ENCODE data around the gene MTRF1. TPM values are rescaled to one million over a fixed set of nuclear protein-coding genes. Genes with fewer than 3 reads are reported as not detected.

MTRF1 gene
- total and polyA plus RNA-seq, 2 of the 8 experiments (the other 6 are each of a cell fraction or from before 2014, with no cell fraction given), result 8.0 to 19.2 TPM

GRCh38 chr13:41216160-41216559 is 47.2 kb downstream of the MTRF1 start:
- Histone ChIP-seq H3K9ac (replicated peaks in 1 of 4; ENCODE audit: extremely low read depth in 1 of 4, low read depth in 3 of 4, low read length in 3 of 4) (no peak overlapping the region), H2BK5ac (ENCODE audit: low read depth, low read length) (no peak overlapping the region), H3K14ac (ENCODE audit: insufficient read length) (no peak overlapping the region), H3K23ac (ENCODE audit: insufficient read length) (no peak overlapping the region), H2AK5ac (ENCODE audit: low read depth, low read length) (no peak overlapping the region), H3K23me2 (ENCODE audit: low read depth, low read length) (no peaks in the 10 kb centered on the region), H3K79me2 (ENCODE audit: control insufficient read depth in 1 of 2, insufficient read depth in 2 of 2, low read length in 2 of 2) (no peaks in the 10 kb centered on the region), H3K4ac (replicated peaks; ENCODE audit: insufficient read length, low read depth, low read length) (no peak overlapping the region), H4K8ac (ENCODE audit: extremely low read depth, insufficient read depth, low read length) (no peak overlapping the region), H2BK12ac (ENCODE audit: low read depth, low read length) (no peak overlapping the region), H2AFZ (ENCODE audit: low read length) (no peak overlapping the region), H4K5ac (ENCODE audit: insufficient read length, low read depth, low read length) (no peak overlapping the region), H2BK15ac (ENCODE audit: low read length) (no peak overlapping the region), H3K27ac (ENCODE audit: low read depth, low read length) (no peak overlapping the region), H3K56ac (replicated peaks; ENCODE audit: insufficient read length, low read depth, low read length) (no peak overlapping the region), H2BK20ac (ENCODE audit: low read length) (no peak overlapping the region), H3K4me2 (ENCODE audit: insufficient read depth in 1 of 2, low read depth in 2 of 2, low read length in 2 of 2) (no peak overlapping the region), H3K9me3 (ENCODE audit: insufficient read depth in 2 of 2, low read depth in 1 of 2, low read length in 1 of 2) (peaks cover 0 to 2% of the 10 kb centered on the region in 2 experiments; a peak in 1 of 4 replicates), H3K4me3 (ENCODE audit: extremely low read depth in 1 of 4, insufficient read depth in 2 of 4, low read depth in 3 of 4, low read length in 4 of 4) (no peak overlapping the region), H3K18ac (ENCODE audit: extremely low read depth, low read length) (no peak overlapping the region), H2BK120ac (replicated peaks; ENCODE audit: low read depth, low read length) (no peak overlapping the region), H3K79me1 (ENCODE audit: low read depth, low read length) (no peaks in the 10 kb centered on the region), H3K27me3 (replicated peaks in 1 of 4; ENCODE audit: control insufficient read depth in 3 of 4, extremely low read depth in 1 of 4, insufficient read depth in 3 of 4, low read length in 3 of 4) (no peaks in the 10 kb centered on the region), H4K91ac (replicated peaks; ENCODE audit: insufficient read length, low read length) (no peak overlapping the region), H3K4me1 (replicated peaks in 1 of 4; ENCODE audit: control insufficient read depth in 3 of 4, insufficient read depth in 4 of 4, low read length in 3 of 4) (no peaks in the 10 kb centered on the region), H4K20me1 (replicated peaks in 1 of 2; ENCODE audit: control insufficient read depth in 1 of 2, insufficient read depth in 2 of 2, low read length in 2 of 2) (no peaks in the 10 kb centered on the region), H3K36me3 (ENCODE audit: control insufficient read depth in 2 of 4, insufficient read depth in 4 of 4, low read length in 3 of 4) (no peaks in the 10 kb centered on the region)
- ChIA-PET CTCF (ENCODE audit: partially characterized antibody) (interaction anchor here (1.3 kb wide), 1 partner anchor 10 kb away, joined by 3 read pairs; no protein-coding TSS in a partner anchor), POLR2A (ENCODE audit: partially characterized antibody) (interaction anchor here (1.1 kb wide), 1 partner anchor 112 kb away, joined by 3 read pairs; no protein-coding TSS in a partner anchor)
- TF ChIP-seq ATF2 (IDR thresholded peaks at IDR 0.05; ENCODE audit: low read length) (no peak), SP1 (IDR thresholded peaks at IDR 0.05; ENCODE audit: low read depth, low read length) (no peak), CEBPB (IDR thresholded peaks at IDR 0.05; ENCODE audit: low read depth, low read length) (no peak), GABPA (IDR thresholded peaks at IDR 0.05; ENCODE audit: borderline replicate concordance, insufficient read depth, low read length) (no peak)
- FAIRE-seq (no peak), DNase-seq (ENCODE audit: low read depth in 1 of 2, low spot score in 2 of 2) (no peak)

Measured in H1 (cell line).